ENCODE results near the gene KBTBD6. TPM values are rescaled to one million over a fixed set of nuclear protein-coding genes. Genes with fewer than 3 reads are reported as not detected.
A peak's percentile ranks its signal among the peaks of the same experiment; 100 is the strongest.

KBTBD6 gene
- total and polyA plus RNA-seq, 10 of the 15 experiments (the other 5 are each of a cell fraction or from before 2014, with no cell fraction given), result 1.9 to 5.3 (median 3.8) TPM

GRCh38 chr13:41132512-41133152 lies at the start of gene KBTBD6 (continued):
- no peak for TF ChIP-seq ZNF592 (IDR thresholded peaks at IDR 0.05)
- TF ChIP-seq MEF2A (IDR thresholded peaks at IDR 0.05; ENCODE audit: insufficient read depth, low read depth, low read length), result no peak
- no peak; the same call in 1 of the 2 replicates for TF ChIP-seq TBL1XR1 (IDR thresholded peaks at IDR 0.05; ENCODE audit: low read depth, low read length)
- no peak for TF ChIP-seq CEBPZ (IDR thresholded peaks at IDR 0.05; ENCODE audit: low read depth, low read length)
- TF ChIP-seq SPI1 (IDR thresholded peaks at IDR 0.05; ENCODE audit: borderline replicate concordance, insufficient read depth, low read depth, low read length), result peak; percentile 16; the same call in 1 of the 2 replicates
- TF ChIP-seq FOXM1 (IDR thresholded peaks at IDR 0.05; ENCODE audit: low read depth, low read length), result no peak
- peak; percentile 49; the same call in 1 of the 2 replicates for TF ChIP-seq NFIC (IDR thresholded peaks at IDR 0.05; ENCODE audit: low read depth, low read length)
- no peak for TF ChIP-seq PRDM15 (CRISPR knock-in tag; IDR thresholded peaks at IDR 0.05)
- TF ChIP-seq FOS (IDR thresholded peaks at IDR 0.05; ENCODE audit: borderline replicate concordance, extremely low read depth, insufficient read length), result no peak
- no peak for TF ChIP-seq SMARCA5 (IDR thresholded peaks at IDR 0.05)
- no peak for TF ChIP-seq ESRRA (IDR thresholded peaks at IDR 0.05; ENCODE audit: low read length)
- TF ChIP-seq IRF5 (IDR thresholded peaks at IDR 0.05; ENCODE audit: borderline replicate concordance), result peak; percentile 82
- no peak for TF ChIP-seq SREBF2 (IDR thresholded peaks at IDR 0.05; ENCODE audit: low read length)
- TF ChIP-seq ZNF207 (IDR thresholded peaks at IDR 0.05; ENCODE audit: borderline replicate concordance), result peak; percentile 88; the same call in 1 of the 2 replicates
- TF ChIP-seq STAT1 (conservative IDR thresholded peaks at IDR 0.05), result no peak; the same call in 1 of the 2 replicates
- peak; percentile 99 for TF ChIP-seq CHD2 (IDR thresholded peaks at IDR 0.05; ENCODE audit: borderline replicate concordance, low read depth, low read length)

All from GM12878 (cell line).